MM.1S (cell line): ENCODE data around the gene SLC13A2.

Experiments
- CTCF ChIP-seq: fragments of 300-600 bp; sonication (generic); IDR thresholded peaks from 2 replicates; pipeline ENCODE4 v1.5.1; 2016; ENCODE audit warnings: antibody characterized with exemption, low read length, mixed read lengths
- EZH2phosphoT487 ChIP-seq: fragments of 300-600 bp; sonication (generic); IDR thresholded peaks from 2 replicates; pipeline ENCODE4 v1.6.1; 2018; ENCODE audit warnings: antibody characterized with exemption, low read length

DNA sequence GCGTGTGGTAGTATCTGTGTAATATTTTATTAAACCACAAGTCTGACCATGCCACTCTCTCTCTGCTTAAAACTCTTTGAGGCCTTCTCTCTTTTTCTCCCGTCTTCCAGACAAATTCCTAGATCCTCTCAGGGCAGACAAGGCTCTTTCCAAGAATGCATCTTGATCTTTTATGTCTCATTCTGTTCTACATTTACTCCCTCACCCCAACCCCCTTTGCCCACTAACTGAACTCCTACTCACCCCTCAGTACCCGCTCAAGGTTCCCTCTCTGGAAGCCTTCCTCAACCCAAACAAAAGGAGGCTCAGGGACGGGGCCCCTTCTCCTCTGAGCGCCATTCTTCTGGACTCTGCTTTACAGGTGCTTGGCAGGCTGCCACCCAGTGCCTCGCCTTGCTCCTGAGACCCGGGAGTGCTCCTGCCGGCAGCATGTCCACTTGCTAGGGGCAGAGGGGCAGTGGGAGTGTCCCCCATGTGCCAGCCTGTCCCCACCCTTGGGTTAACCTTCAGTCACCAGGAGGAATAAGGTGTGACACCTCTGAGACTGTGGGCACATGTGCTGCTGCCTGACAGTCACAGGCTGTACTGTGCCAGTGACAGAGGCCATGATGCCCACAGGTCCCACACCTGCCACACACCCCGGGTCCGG is 9.2 kb downstream of the SLC13A2 start:
- TF ChIP-seq CTCF = no peak
- TF ChIP-seq EZH2phosphoT487 = no peak
